Parathyroid adenoma (tissue), 2 donors: ENCODE measurements around the gene PLXNA2.

Source experiments
- H2AFZ ChIP-seq: fragments of 300-600 bp; sonication (generic); one replicate; pipeline ENCODE4 v1.7.0; 2017; ENCODE audit warnings: antibody characterized with exemption, mild to moderate bottlenecking
- H3K27ac ChIP-seq: fragments of 300-600 bp; sonication (generic); one replicate; pipeline ENCODE4 v1.7.0; 2017
- H3K27me3 ChIP-seq: fragments of 300-600 bp; sonication (generic); one replicate; pipeline ENCODE4 v1.7.0; 2017; ENCODE audit warnings: low read length; ENCODE audit not compliant: control insufficient read depth, insufficient read depth
- H3K36me3 ChIP-seq: fragments of 300-600 bp; sonication (generic); one replicate; pipeline ENCODE4 v1.7.0; 2017; ENCODE audit warnings: low read length; ENCODE audit not compliant: control insufficient read depth, insufficient read depth
- H3K4me1 ChIP-seq: fragments of 300-600 bp; sonication (generic); one replicate; pipeline ENCODE4 v1.7.0; 2017; ENCODE audit warnings: control low read depth
- H3K4me2 ChIP-seq: fragments of 300-600 bp; sonication (generic); one replicate; pipeline ENCODE4 v1.7.0; 2017; ENCODE audit warnings: low read length
- H3K4me3 ChIP-seq: fragments of 300-600 bp; sonication (generic); one replicate; pipeline ENCODE4 v1.7.0; 2017; ENCODE audit warnings: low read depth, low read length
- H3K79me2 ChIP-seq: fragments of 300-600 bp; sonication (generic); one replicate; pipeline ENCODE4 v1.7.0; 2017; ENCODE audit warnings: control low read depth
- H3K9ac ChIP-seq: fragments of 300-600 bp; sonication (generic); one replicate; pipeline ENCODE4 v1.7.0; 2017; ENCODE audit warnings: mild to moderate bottlenecking
- H3K9me3 ChIP-seq: fragments of 300-600 bp; sonication (generic); one replicate; pipeline ENCODE4 v1.7.0; 2017; ENCODE audit warnings: low read length; ENCODE audit not compliant: control insufficient read depth
- CTCF ChIP-seq: fragments of 300-600 bp; sonication (generic); IDR thresholded peaks from one replicate; pipeline ENCODE4 v1.7.0; 2017; ENCODE audit warnings: antibody characterized with exemption, mild to moderate bottlenecking
- donor health status: primary hyperparathyroidism.

PLXNA2 gene

GRCh38 chr1:208265525-208265924 is 21.3 kb upstream of the PLXNA2 start:
- Histone ChIP-seq H3K36me3 (no peaks in the 10 kb centered on the region), H3K27me3 (no peaks in the 10 kb centered on the region), H3K4me2 (no peak overlapping the region), H3K4me3 (no peak overlapping the region), H3K4me1 (no peaks in the 10 kb centered on the region), H3K79me2 (no peaks in the 10 kb centered on the region), H3K27ac (no peak overlapping the region), H2AFZ (no peak overlapping the region), H3K9me3 (no peaks in the 10 kb centered on the region), H3K9ac (no peak overlapping the region)
- no peak for TF ChIP-seq CTCF

- no peaks in the 10 kb centered on the region for H3K27me3 ChIP-seq
- H2AFZ ChIP-seq: no peak overlapping the region
- H3K4me2 ChIP-seq: no peak overlapping the region
- no peak overlapping the region for H3K27ac ChIP-seq
- no peaks in the 10 kb centered on the region for H3K36me3 ChIP-seq
- H3K4me1 ChIP-seq: no peaks in the 10 kb centered on the region
- TF ChIP-seq CTCF: no peak
- H3K79me2 ChIP-seq: no peaks in the 10 kb centered on the region
- no peaks in the 10 kb centered on the region for H3K9me3 ChIP-seq
- H3K4me3 ChIP-seq: no peak overlapping the region
- no peak overlapping the region for H3K9ac ChIP-seq
These were observed 20.9 kb upstream of the PLXNA2 start for GRCh38 chr1:208265122-208265469.

GRCh38 chr1:208264469-208265121 is 20.4 kb upstream of the PLXNA2 start:
- H3K9me3 ChIP-seq: no peaks in the 10 kb centered on the region
- no peak overlapping the region for H2AFZ ChIP-seq
- H3K36me3 ChIP-seq: no peaks in the 10 kb centered on the region
- no peak overlapping the region for H3K4me3 ChIP-seq
- no peaks in the 10 kb centered on the region for H3K27me3 ChIP-seq
- H3K4me1 ChIP-seq: no peaks in the 10 kb centered on the region
- TF ChIP-seq CTCF: no peak
- no peak overlapping the region for H3K27ac ChIP-seq
- no peaks in the 10 kb centered on the region for H3K79me2 ChIP-seq
- no peak overlapping the region for H3K4me2 ChIP-seq
- no peak overlapping the region for H3K9ac ChIP-seq

- no peaks in the 10 kb centered on the region for H3K4me1 ChIP-seq
- no peak overlapping the region for H3K4me2 ChIP-seq
- H3K27me3 ChIP-seq: no peaks in the 10 kb centered on the region
- H3K9me3 ChIP-seq: no peaks in the 10 kb centered on the region
- no peak for TF ChIP-seq CTCF
- no peak overlapping the region for H3K4me3 ChIP-seq
- H3K27ac ChIP-seq: no peak overlapping the region
- no peak overlapping the region for H3K9ac ChIP-seq
- H2AFZ ChIP-seq: no peak overlapping the region
- no peaks in the 10 kb centered on the region for H3K79me2 ChIP-seq
- H3K36me3 ChIP-seq: no peaks in the 10 kb centered on the region
These were observed 17.7 kb upstream of the PLXNA2 start for GRCh38 chr1:208261874-208262273.

GRCh38 chr1:208258277-208258676 is 14.1 kb upstream of the PLXNA2 start:
- no peaks in the 10 kb centered on the region for H3K36me3 ChIP-seq
- no peak for TF ChIP-seq CTCF
- H3K9ac ChIP-seq: no peak overlapping the region
- no peak overlapping the region for H3K4me2 ChIP-seq
- no peak overlapping the region for H3K27ac ChIP-seq
- H3K79me2 ChIP-seq: no peaks in the 10 kb centered on the region
- no peaks in the 10 kb centered on the region for H3K4me1 ChIP-seq
- H3K9me3 ChIP-seq: no peaks in the 10 kb centered on the region
- no peaks in the 10 kb centered on the region for H3K27me3 ChIP-seq
- H2AFZ ChIP-seq: no peak overlapping the region
- no peak overlapping the region for H3K4me3 ChIP-seq
